ENCODE data around the gene CCL4L2. TPM values are rescaled to one million over a fixed set of nuclear protein-coding genes. Genes with fewer than 3 reads are reported as not detected.
"Not testable (repeated sequence)": the region's sequence is repeated elsewhere in the genome, so short reads cannot be mapped to it uniquely, and the experiment has no call there.

The CCL4L2 gene
- polyA plus RNA-seq, 6 donors from 2014 or later, result 1.6 to 6.6 TPM; not detected in 4

GRCh38 chr17:36188891-36189306 is 22.0 kb upstream of the CCL4L2 start:
- Mint-ChIP-seq H3K9me3 (no peaks in the 10 kb centered on the region), H3K27me3 (peaks cover 16 to 38% (median 18%) of the 10 kb centered on the region in 3 donors), H3K4me1 (peaks cover 19 to 41% (median 34%) of the 10 kb centered on the region in 3 donors), H3K27ac (no peak overlapping the region), H3K4me3 (peak overlapping the region in 5 of 8 donors; percentile 9 to 65 (median 13)), H3K36me3 (no peaks in the 10 kb centered on the region)
- ATAC-seq (ENCODE audit: low read depth in 2 of 2), result peak; percentile 96 to 97
- no peak for DNase-seq

GRCh38 chr17:36189993-36190392 is 20.9 kb upstream of the CCL4L2 start:
- not testable (repeated sequence) for H3K9me3 Mint-ChIP-seq; ATAC-seq (ENCODE audit: low read depth in 2 of 2); H3K36me3 Mint-ChIP-seq; DNase-seq; H3K27ac Mint-ChIP-seq
- Mint-ChIP-seq H3K4me3 (peak overlapping the region in 2 of 8 donors; percentile 32 to 66), H3K4me1 (peaks cover 19 to 41% (median 34%) of the 10 kb centered on the region in 3 donors), H3K27me3 (peaks cover 7 to 30% (median 8%) of the 10 kb centered on the region in 3 donors)

GRCh38 chr17:36190549-36191330 is 20.1 kb upstream of the CCL4L2 start:
- H3K27ac Mint-ChIP-seq; H3K36me3 Mint-ChIP-seq; H3K4me3 Mint-ChIP-seq; ATAC-seq (ENCODE audit: low read depth in 2 of 2); H3K9me3 Mint-ChIP-seq; DNase-seq: not testable (repeated sequence)
- Mint-ChIP-seq H3K27me3 (peaks cover 7 to 22% (median 8%) of the 10 kb centered on the region in 3 donors), H3K4me1 (peaks cover 22 to 46% (median 38%) of the 10 kb centered on the region in 3 donors)

GRCh38 chr17:36193216-36193775 is 17.6 kb upstream of the CCL4L2 start:
- Mint-ChIP-seq H3K36me3 (no peaks in the 10 kb centered on the region), H3K27me3 (peaks cover 0 to 14% (median 0%) of the 10 kb centered on the region in 3 donors), H3K27ac (no peak overlapping the region), H3K4me3 (no peak overlapping the region), H3K9me3 (no peaks in the 10 kb centered on the region), H3K4me1 (peaks cover 32 to 54% (median 50%) of the 10 kb centered on the region in 3 donors)
- DNase-seq, result no peak
- ATAC-seq (ENCODE audit: low read depth in 2 of 2), result no peak

- not testable (repeated sequence) for DNase-seq; H3K27me3 Mint-ChIP-seq; H3K36me3 Mint-ChIP-seq; ATAC-seq (ENCODE audit: low read depth in 2 of 2); H3K4me3 Mint-ChIP-seq; H3K9me3 Mint-ChIP-seq; H3K27ac Mint-ChIP-seq
- H3K4me1 Mint-ChIP-seq, result peaks cover 33 to 55% (median 51%) of the 10 kb centered on the region in 3 donors
Measured at GRCh38 chr17:36194147-36194831, 16.6 kb upstream of the CCL4L2 start.

- not testable (repeated sequence) for H3K27ac Mint-ChIP-seq; H3K27me3 Mint-ChIP-seq; DNase-seq; ATAC-seq (ENCODE audit: low read depth in 2 of 2); H3K4me3 Mint-ChIP-seq; H3K9me3 Mint-ChIP-seq; H3K36me3 Mint-ChIP-seq
- peaks cover 34 to 59% (median 48%) of the 10 kb centered on the region in 3 donors for H3K4me1 Mint-ChIP-seq
Measured at GRCh38 chr17:36194832-36195433, 15.9 kb upstream of the CCL4L2 start.

- Mint-ChIP-seq H3K4me3 (peak overlapping the region in 5 of 8 donors; percentile 38 to 90 (median 51)), H3K27ac (peak overlapping the region in 3 of 6 donors; percentile 8 to 89 (median 35))
Measured at GRCh38 chr17:36195434-36196130, 15.3 kb upstream of the CCL4L2 start.

GRCh38 chr17:36196131-36196486 is 14.8 kb upstream of the CCL4L2 start:
- no peaks in the 10 kb centered on the region for H3K36me3 Mint-ChIP-seq
- peak overlapping the region; percentile 23 to 90 (median 72) for H3K4me3 Mint-ChIP-seq
- peaks cover 42 to 58% (median 44%) of the 10 kb centered on the region in 3 donors for H3K4me1 Mint-ChIP-seq
- no peaks in the 10 kb centered on the region for H3K9me3 Mint-ChIP-seq
- no peak for ATAC-seq (ENCODE audit: low read depth in 2 of 2)
- DNase-seq, result no peak
- H3K27me3 Mint-ChIP-seq, result peaks cover 0 to 9% (median 0%) of the 10 kb centered on the region in 3 donors
- H3K27ac Mint-ChIP-seq, result peak overlapping the region in 3 of 6 donors; percentile 35 to 92 (median 89)

More at GRCh38 chr17:36195434-36196130, 15.3 kb upstream of the CCL4L2 start:
- no peak for ATAC-seq (ENCODE audit: low read depth in 2 of 2)
- Mint-ChIP-seq H3K9me3 (no peaks in the 10 kb centered on the region), H3K36me3 (no peaks in the 10 kb centered on the region), H3K4me1 (peaks cover 41 to 58% (median 42%) of the 10 kb centered on the region in 3 donors), H3K27me3 (peaks cover 0 to 9% (median 0%) of the 10 kb centered on the region in 3 donors)
- no peak for DNase-seq

- H3K9me3 Mint-ChIP-seq, result no peaks in the 10 kb centered on the region
- H3K4me3 Mint-ChIP-seq, result peak overlapping the region in 7 of 8 donors; percentile 15 to 90 (median 73)
- ATAC-seq (ENCODE audit: low read depth in 2 of 2) (no peak), DNase-seq (no peak)
- H3K4me1 Mint-ChIP-seq, result peaks cover 50 to 67% (median 50%) of the 10 kb centered on the region in 3 donors
- H3K27ac Mint-ChIP-seq, result peak overlapping the region in 4 of 6 donors; percentile 34 to 92 (median 64)
- no peaks in the 10 kb centered on the region for H3K36me3 Mint-ChIP-seq
- peaks cover 0 to 3% (median 3%) of the 10 kb centered on the region in 3 donors for H3K27me3 Mint-ChIP-seq
Measured at GRCh38 chr17:36197387-36197703, 13.5 kb upstream of the CCL4L2 start.

GRCh38 chr17:36198831-36199465 is 11.9 kb upstream of the CCL4L2 start:
- peak; percentile 28 to 51 for ATAC-seq (ENCODE audit: low read depth in 2 of 2)
- peaks cover 0 to 8% (median 0%) of the 10 kb centered on the region in 3 donors for H3K27me3 Mint-ChIP-seq
- peak; percentile 31 for DNase-seq
- H3K4me1 Mint-ChIP-seq, result peaks cover 57 to 75% (median 61%) of the 10 kb centered on the region in 3 donors
- H3K36me3 Mint-ChIP-seq, result no peaks in the 10 kb centered on the region
- H3K27ac Mint-ChIP-seq, result peak overlapping the region in 5 of 6 donors; percentile 29 to 89 (median 74)
- H3K4me3 Mint-ChIP-seq, result peak overlapping the region in 5 of 8 donors; percentile 0 to 59 (median 13)
- no peaks in the 10 kb centered on the region for H3K9me3 Mint-ChIP-seq

GRCh38 chr17:36201102-36201501 is 9.8 kb upstream of the CCL4L2 start:
- Mint-ChIP-seq H3K4me3 (peak overlapping the region in 2 of 8 donors; percentile 6 to 40), H3K27me3 (peaks cover 4 to 14% (median 6%) of the 10 kb centered on the region in 3 donors), H3K4me1 (peaks cover 53 to 77% (median 61%) of the 10 kb centered on the region in 3 donors)
- ATAC-seq (ENCODE audit: low read depth in 2 of 2); DNase-seq; H3K27ac Mint-ChIP-seq; H3K36me3 Mint-ChIP-seq; H3K9me3 Mint-ChIP-seq: not testable (repeated sequence)

GRCh38 chr17:36201506-36201905 is 9.4 kb upstream of the CCL4L2 start:
- H3K9me3 Mint-ChIP-seq; DNase-seq; ATAC-seq (ENCODE audit: low read depth in 2 of 2); H3K36me3 Mint-ChIP-seq: not testable (repeated sequence)
- Mint-ChIP-seq H3K27ac (peak overlapping the region in 1 of 6 donors; percentile 44), H3K27me3 (peaks cover 7 to 18% (median 10%) of the 10 kb centered on the region in 3 donors), H3K4me1 (peaks cover 52 to 77% (median 61%) of the 10 kb centered on the region in 3 donors), H3K4me3 (peak overlapping the region in 3 of 8 donors; percentile 6 to 70 (median 8))
